T-cell (primary cell): ENCODE data around the gene MAZ. TPM values are rescaled to one million over a fixed set of nuclear protein-coding genes. Genes with fewer than 3 reads are reported as not detected.

Experiments
- ATAC-seq, 4 experiments: fragments of 200-7000 bp in 3 of 4; fragments of 150-1000 bp in 1 of 4; cut with Tn5 transposase; replicated peaks in 1 of 4; 1 replicate in 3 of 4; 2 replicates in 1 of 4; pipeline ENCODE4 v1.10.0; 2021; ENCODE audit warnings: moderate library complexity in 3 of 4, mild to moderate bottlenecking in 2 of 4, moderate number of reproducible peaks in 1 of 4
- CTCF ChIA-PET, 2 donors: fragments of 300-600 bp; sonication (Branson Sonifier 250); formaldehyde crosslinking; loops; one replicate each; lab custom pipeline; 2022; ENCODE audit warnings: antibody characterized with exemption in 2 of 2; lab: Charles Lee
- POLR2A ChIA-PET, 2 donors: fragments of 300-600 bp; sonication (Branson Sonifier 250); formaldehyde crosslinking; loops; one replicate each; lab custom pipeline; 2022; ENCODE audit warnings: antibody characterized with exemption in 2 of 2; lab: Charles Lee
- DNase-seq, 35 experiments: peaks; one replicate each; pipeline versions ENCODE4 v3.0.0 to v3.0.0-alpha.2; 2013 to 2023
- H3K27ac ChIP-seq: one replicate; pipeline ENCODE4 v1.5.1; 2013; ENCODE audit warnings: low read length
- H3K27me3 ChIP-seq, 2 experiments: replicated peaks in 1 of 2; 1 replicate in 1 of 2; 2 replicates in 1 of 2; pipeline versions ENCODE4 v1.6.1 to v1.7.0; 2013; ENCODE audit warnings: low read length in 1 of 2, mixed read lengths in 1 of 2; ENCODE audit not compliant: control insufficient read depth in 2 of 2, insufficient read depth in 2 of 2; ENCODE audit errors: extremely low read depth in 1 of 2
- H3K36me3 ChIP-seq, 2 donors: 1 replicate in 1 of 2; 2 replicates in 1 of 2; pipeline versions ENCODE4 v1.6.1 to v1.7.0; 2013; ENCODE audit warnings: low read length in 1 of 2; ENCODE audit not compliant: control insufficient read depth in 2 of 2, insufficient read depth in 1 of 2; ENCODE audit errors: extremely low read depth in 1 of 2
- H3K4me1 ChIP-seq, 2 experiments: 1 replicate in 1 of 2; 2 replicates in 1 of 2; pipeline versions ENCODE4 v1.6.1 to v1.7.0; 2013; ENCODE audit warnings: low read length in 2 of 2, mixed read lengths in 1 of 2; ENCODE audit not compliant: insufficient read depth in 2 of 2, control insufficient read depth in 1 of 2; ENCODE audit errors: extremely low read depth in 1 of 2
- H3K4me3 ChIP-seq, 2 donors: 1 replicate in 1 of 2; 2 replicates in 1 of 2; pipeline versions ENCODE4 v1.5.1 to v1.7.0; 2013; ENCODE audit warnings: mild to moderate bottlenecking in 2 of 2, low read length in 1 of 2, moderate library complexity in 1 of 2; ENCODE audit not compliant: control insufficient read depth in 1 of 2; ENCODE audit errors: extremely low read depth in 1 of 2
- H3K9me3 ChIP-seq: 2 replicates; pipeline ENCODE4 v1.7.0; 2013
- H3K27ac Mint-ChIP-seq, 2 donors: one replicate each; pipeline ENCODE4 v1.8.0; 2020 to 2021; ENCODE audit warnings: mild to moderate bottlenecking in 2 of 2, mixed read lengths in 2 of 2
- H3K27me3 Mint-ChIP-seq, 2 donors: one replicate each; pipeline ENCODE4 v1.8.0; 2021 to 2022; ENCODE audit warnings: mixed read lengths in 2 of 2
- H3K36me3 Mint-ChIP-seq: one replicate; pipeline ENCODE4 v1.8.0; 2021; ENCODE audit warnings: mixed read lengths
- H3K4me1 Mint-ChIP-seq, 3 donors: one replicate each; pipeline ENCODE4 v1.8.0; 2020 to 2022; ENCODE audit warnings: mixed read lengths in 3 of 3, mild to moderate bottlenecking in 1 of 3
- H3K4me3 Mint-ChIP-seq, 3 donors: one replicate each; pipeline ENCODE4 v1.8.0; 2020 to 2022; ENCODE audit warnings: mild to moderate bottlenecking in 3 of 3, mixed read lengths in 3 of 3, moderate library complexity in 3 of 3
- H3K9me3 Mint-ChIP-seq, 3 donors: one replicate each; pipeline ENCODE4 v1.8.0; 2020 to 2022; ENCODE audit warnings: mixed read lengths in 3 of 3
- WGBS: methylation state at CpG from one replicate; pipeline ENCODE4 v1.1.5; 2013; ENCODE audit warnings: missing lambda C conversion rate; ENCODE audit not compliant: insufficient coverage; 5-methylcytosine and 5-hydroxymethylcytosine counted together
- total RNA-seq, 35 experiments: library from RNA in 6 of 35; stranded (reverse) in 6 of 35; fragments of 120-200 nt in 1 of 35; gene quantifications; one replicate each; pipeline versions ENCODE4 v1.2.1 to v1.2.4 and lab custom pipeline; 2013 to 2026

The MAZ gene
- total RNA-seq, 5 donors from 2014 or later (not counting 1 experiment from before 2014, with no cell fraction given): 240 to 326 (median 305) TPM

- Mint-ChIP-seq H3K36me3 (no peaks in the 10 kb centered on the region), H3K27ac (no peak overlapping the region), H3K4me3 (no peak overlapping the region), H3K9me3 (no peaks in the 10 kb centered on the region), H3K27me3 (no peaks in the 10 kb centered on the region), H3K4me1 (peaks cover 3 to 13% (median 10%) of the 10 kb centered on the region in 3 donors)
- H3K36me3 ChIP-seq: peaks cover 2 to 3% of the 10 kb centered on the region in 2 donors
- CTCF ChIA-PET: no interaction called here
- POLR2A ChIA-PET: interaction anchor here in 1 of 2 donors (0.6 kb wide), 2 partner anchors 192 to 515 kb away, joined by 4 to 5 read pairs; no protein-coding TSS in a partner anchor
- ATAC-seq: no peak
- WGBS: 100% methylated on average over 1 of the region's 7 CpGs
- H3K4me3 ChIP-seq: no peak overlapping the region
- peaks cover 0 to 9% of the 10 kb centered on the region in 2 experiments for H3K4me1 ChIP-seq
- no peak for DNase-seq
- no peaks in the 10 kb centered on the region for H3K9me3 ChIP-seq
- H3K27me3 ChIP-seq: no peaks in the 10 kb centered on the region
- H3K27ac ChIP-seq: no peak overlapping the region
These were observed 46.3 kb downstream of the MAZ start for GRCh38 chr16:29852654-29853053.

DNA sequence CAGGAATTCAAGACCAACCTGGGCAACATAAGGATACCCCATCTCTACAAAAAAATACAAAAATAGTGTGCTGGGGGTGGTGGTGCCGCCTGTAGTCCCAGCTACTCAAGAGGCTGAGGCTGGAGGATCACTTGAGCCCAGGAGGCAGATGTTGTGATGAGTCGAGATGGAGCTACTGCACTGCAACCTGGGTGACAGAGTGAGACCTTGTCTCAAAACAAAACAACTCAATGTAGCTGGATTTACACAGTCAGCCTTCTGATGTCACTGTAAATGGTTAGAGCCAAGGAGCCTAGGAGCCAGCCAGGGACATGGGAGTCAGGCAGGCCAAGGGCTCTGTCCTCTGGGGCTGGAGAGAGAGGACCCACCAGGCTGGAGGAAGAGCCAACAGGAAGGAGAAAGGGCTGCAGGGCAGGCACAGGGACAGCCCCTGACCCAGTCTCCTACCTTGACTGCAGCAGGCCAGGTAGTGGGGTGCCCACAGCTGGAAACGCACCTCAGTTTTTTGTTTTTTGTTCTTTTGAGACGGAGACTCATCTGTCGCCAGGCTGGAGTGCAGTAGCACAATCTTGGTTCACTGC, 48.3 kb downstream of the MAZ start:
- no peaks in the 10 kb centered on the region for H3K9me3 Mint-ChIP-seq
- H3K36me3 ChIP-seq: peaks cover 12 to 16% of the 10 kb centered on the region in 2 donors
- no peak overlapping the region for H3K27ac ChIP-seq
- no peak overlapping the region for H3K4me3 Mint-ChIP-seq
- no peak overlapping the region for H3K27ac Mint-ChIP-seq
- DNase-seq (no peak), ATAC-seq (no peak)
- ChIA-PET POLR2A (no interaction called here), CTCF (interaction anchor here in 1 of 2 donors (0.6 kb wide), 1 partner anchor 160 kb away, joined by 3 read pairs; no protein-coding TSS in a partner anchor)
- H3K27me3 Mint-ChIP-seq: no peaks in the 10 kb centered on the region
- no peak overlapping the region for H3K4me3 ChIP-seq
- H3K9me3 ChIP-seq: no peaks in the 10 kb centered on the region
- H3K4me1 Mint-ChIP-seq: peaks cover 0 to 6% (median 2%) of the 10 kb centered on the region in 3 donors
- peaks cover 13% of the 10 kb centered on the region for H3K36me3 Mint-ChIP-seq
- no peaks in the 10 kb centered on the region for H3K27me3 ChIP-seq
- H3K4me1 ChIP-seq: no peaks in the 10 kb centered on the region
- 85% methylated on average over 5 of the region's 5 CpGs for WGBS

GRCh38 chr16:29857133-29857760, 50.9 kb downstream of the MAZ start:
- ATAC-seq: no peak
- Mint-ChIP-seq H3K27ac (no peak overlapping the region), H3K4me1 (peaks cover 18 to 22% (median 18%) of the 10 kb centered on the region in 3 donors), H3K27me3 (no peaks in the 10 kb centered on the region), H3K4me3 (no peak overlapping the region), H3K36me3 (peaks cover 22% of the 10 kb centered on the region), H3K9me3 (no peaks in the 10 kb centered on the region)
- ChIA-PET CTCF (interaction anchor here in 1 of 2 donors (1.0 kb wide), 1 partner anchor 9 kb away, joined by 3 read pairs; no protein-coding TSS in a partner anchor), POLR2A (no interaction called here)
- no peaks in the 10 kb centered on the region for H3K9me3 ChIP-seq
- peaks cover 3 to 21% of the 10 kb centered on the region in 2 experiments for H3K4me1 ChIP-seq
- H3K4me3 ChIP-seq: no peak overlapping the region
- 96% methylated on average over 5 of the region's 7 CpGs for WGBS
- DNase-seq: no peak
- H3K27me3 ChIP-seq: no peaks in the 10 kb centered on the region
- H3K36me3 ChIP-seq: peaks cover 18 to 32% of the 10 kb centered on the region in 2 donors
- H3K27ac ChIP-seq: no peak overlapping the region

DNA sequence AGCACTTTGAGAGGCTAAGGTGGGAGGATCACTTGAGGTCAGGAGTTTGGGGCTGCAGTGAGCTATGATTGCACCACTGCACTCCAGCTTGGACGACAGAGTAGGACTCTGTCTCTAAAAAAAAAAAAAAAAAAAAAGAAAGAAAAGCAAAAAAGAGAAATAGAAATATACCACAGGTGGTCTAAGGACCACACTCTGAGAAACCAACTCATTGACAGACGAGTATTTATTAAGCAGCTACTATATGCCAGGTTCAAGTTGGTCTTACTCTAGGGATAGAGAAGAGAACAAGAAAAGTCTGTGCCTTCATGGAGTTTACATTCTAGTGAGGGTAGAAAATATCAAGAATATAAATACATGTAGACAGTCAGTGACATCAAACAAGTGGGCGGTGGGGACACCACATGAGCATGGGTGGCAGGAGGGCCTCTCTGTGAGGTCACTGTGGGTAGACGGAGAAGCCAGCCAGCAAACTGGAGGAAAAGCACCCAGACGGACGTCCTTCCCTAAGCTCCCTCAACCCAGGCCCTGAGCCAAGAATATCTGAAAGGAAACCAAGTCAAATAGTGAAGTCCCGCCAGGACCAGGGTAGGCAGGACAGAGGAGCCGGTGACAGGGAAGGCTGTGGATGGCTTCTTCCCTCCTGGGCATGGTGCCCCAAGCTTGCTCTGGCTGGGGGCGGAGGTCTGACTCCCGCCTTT, 52.0 kb downstream of the MAZ start:
- POLR2A ChIA-PET: interaction anchor here in 1 of 2 donors (0.7 kb wide), 1 partner anchor 73 kb away, joined by 15 read pairs; no protein-coding TSS in a partner anchor
- ATAC-seq (no peak), DNase-seq (no peak)
- Mint-ChIP-seq H3K4me3 (no peak overlapping the region), H3K4me1 (peaks cover 20 to 28% (median 22%) of the 10 kb centered on the region in 3 donors), H3K27ac (no peak overlapping the region), H3K36me3 (peaks cover 22% of the 10 kb centered on the region), H3K27me3 (no peaks in the 10 kb centered on the region), H3K9me3 (no peaks in the 10 kb centered on the region)
- H3K27me3 ChIP-seq: no peaks in the 10 kb centered on the region
- peaks cover 5 to 25% of the 10 kb centered on the region in 2 experiments for H3K4me1 ChIP-seq
- H3K36me3 ChIP-seq: peaks cover 15 to 32% of the 10 kb centered on the region in 2 donors
- H3K4me3 ChIP-seq: no peak overlapping the region
- CTCF ChIA-PET: interaction anchor here in 1 of 2 donors (0.7 kb wide), 1 partner anchor 158 kb away, joined by 3 read pairs; no protein-coding TSS in a partner anchor
- no peak overlapping the region for H3K27ac ChIP-seq
- no CpG with 5 or more reads among the region's 10 CpGs for WGBS
- no peaks in the 10 kb centered on the region for H3K9me3 ChIP-seq

DNA sequence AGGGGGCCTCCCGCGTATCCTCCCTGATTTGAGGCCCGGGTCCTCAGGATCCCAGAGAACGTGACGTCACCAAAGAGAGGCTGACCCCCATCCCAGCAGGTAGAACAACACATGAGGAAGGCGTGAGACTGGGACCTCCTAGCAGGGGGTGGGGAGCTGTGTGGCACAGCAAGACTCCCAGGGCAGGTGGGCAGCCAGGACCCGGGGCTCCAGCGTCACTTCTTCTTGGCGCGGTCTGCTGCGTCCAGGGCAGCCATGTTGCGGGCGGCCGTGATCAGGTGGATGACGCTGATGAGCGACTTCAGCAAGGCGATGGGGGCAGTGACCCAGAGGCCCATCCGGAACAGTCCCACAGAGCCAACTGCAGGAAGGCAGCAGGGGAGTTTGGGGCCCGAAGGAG, 52.6 kb downstream of the MAZ start:
- no peak overlapping the region for H3K4me3 Mint-ChIP-seq
- no peak for DNase-seq
- WGBS: 97% methylated on average over 17 of the region's 19 CpGs

GRCh38 chr16:29860218-29860617, 53.9 kb downstream of the MAZ start:
- H3K27ac ChIP-seq: no peak overlapping the region
- no peaks in the 10 kb centered on the region for H3K27me3 Mint-ChIP-seq
- peaks cover 20 to 33% (median 23%) of the 10 kb centered on the region in 3 donors for H3K4me1 Mint-ChIP-seq
- H3K9me3 ChIP-seq: no peaks in the 10 kb centered on the region
- no peaks in the 10 kb centered on the region for H3K9me3 Mint-ChIP-seq
- DNase-seq: no peak
- ChIA-PET CTCF (no interaction called here), POLR2A (no interaction called here)
- H3K4me3 Mint-ChIP-seq: peak overlapping the region; percentile 91 to 94 (median 94)
- no peak overlapping the region for H3K27ac Mint-ChIP-seq
- no peak overlapping the region for H3K4me3 ChIP-seq
- peaks cover 5 to 31% of the 10 kb centered on the region in 2 experiments for H3K4me1 ChIP-seq
- H3K27me3 ChIP-seq: no peaks in the 10 kb centered on the region
- peaks cover 15 to 32% of the 10 kb centered on the region in 2 donors for H3K36me3 ChIP-seq
- 90% methylated on average over 7 of the region's 9 CpGs for whole genome bisulfite sequencing
- ATAC-seq: no peak
- H3K36me3 Mint-ChIP-seq: peaks cover 22% of the 10 kb centered on the region

More for the DNA sequence above, 52.6 kb downstream of the MAZ start:
- Mint-ChIP-seq H3K36me3 (peaks cover 22% of the 10 kb centered on the region), H3K9me3 (no peaks in the 10 kb centered on the region), H3K27me3 (no peaks in the 10 kb centered on the region), H3K4me1 (peaks cover 20 to 31% (median 23%) of the 10 kb centered on the region in 3 donors), H3K27ac (no peak overlapping the region)
- no peaks in the 10 kb centered on the region for H3K9me3 ChIP-seq
- peaks cover 5 to 31% of the 10 kb centered on the region in 2 experiments for H3K4me1 ChIP-seq
- POLR2A ChIA-PET: no interaction called here
- CTCF ChIA-PET: no interaction called here
- H3K36me3 ChIP-seq: peaks cover 15 to 32% of the 10 kb centered on the region in 2 donors
- H3K27ac ChIP-seq: no peak overlapping the region
- no peak overlapping the region for H3K4me3 ChIP-seq
- H3K27me3 ChIP-seq: no peaks in the 10 kb centered on the region
- ATAC-seq: no peak
